K562 (cell line): ENCODE data around the gene ZBTB44.

ENCODE experiments used
- BDP1 ChIP-seq: IDR thresholded peaks from 3 replicates; pipeline ENCODE4 v1.6.1; 2011; ENCODE audit not compliant: insufficient read length, insufficient read depth
- CBX3 ChIP-seq, 2 experiments: IDR thresholded peaks; 1 replicate in 1 of 2; 2 replicates in 1 of 2; pipeline ENCODE4 v1.6.1; 2012; ENCODE audit warnings: inconsistent platforms in 2 of 2, low read length in 2 of 2, borderline replicate concordance in 1 of 2, control low read depth in 1 of 2
- HCFC1 ChIP-seq: IDR thresholded peaks from 2 replicates; pipeline ENCODE4 v1.6.1; 2012; ENCODE audit warnings: low read depth, low read length, improper control_type of control experiment
- KDM5B ChIP-seq: fragments of 200-600 bp; sonication (generic); IDR thresholded peaks from 2 replicates; pipeline ENCODE4 v1.6.1; 2012; ENCODE audit warnings: low read depth, mild to moderate bottlenecking, moderate library complexity, low read length, control low read depth, inconsistent platforms; ENCODE audit not compliant: insufficient replicate concordance
- NR2C1 ChIP-seq, 2 experiments: fragments of 450-650 bp; IDR thresholded peaks; 2 replicates each; pipeline ENCODE4 v1.6.1; 2017; ENCODE audit warnings: mild to moderate bottlenecking in 2 of 2, antibody characterized with exemption in 1 of 2, inconsistent platforms in 1 of 2, missing compliant biosample characterization in 1 of 2, missing genetic modification characterization in 1 of 2
- POLR2A ChIP-seq: fragments of 450-650 bp; conservative IDR thresholded peaks from 2 replicates; pipeline ENCODE4 v1.6.1; 2016
- SLC30A9 ChIP-seq: fragments of 250-450 bp; sonication (Bioruptor Pico); IDR thresholded peaks from 2 replicates; pipeline ENCODE4 v1.8.0; 2022; ENCODE audit warnings: mild to moderate bottlenecking, moderate library complexity
- SMARCA5 ChIP-seq: fragments of 450-650 bp; IDR thresholded peaks from 2 replicates; pipeline ENCODE4 v1.6.1; 2016
- SMARCB1 ChIP-seq: IDR thresholded peaks from 2 replicates; pipeline ENCODE4 v1.6.1; 2011; ENCODE audit warnings: improper control_type of control experiment, low read depth; ENCODE audit not compliant: insufficient read length
- ZNF23 ChIP-seq: fragments of 250-450 bp; sonication (Bioruptor Pico); IDR thresholded peaks from 2 replicates; pipeline ENCODE4 v1.4.0; 2020; ENCODE audit warnings: mild to moderate bottlenecking
- TF ChIP-seq, protein P1 (sequence below): fragments of 250-450 bp; sonication (Bioruptor Pico); IDR thresholded peaks from 2 replicates; pipeline ENCODE4 v1.8.0; 2021; ENCODE audit warnings: moderate library complexity, mild to moderate bottlenecking, inconsistent platforms
- TF ChIP-seq, protein P2 (sequence below): sonication (generic); formaldehyde crosslinking; IDR thresholded peaks from 2 replicates; pipeline ENCODE4 v1.8.0; 2022; ENCODE audit warnings: mild to moderate bottlenecking, low read depth, missing genetic modification reagents
- TF ChIP-seq, protein P3 (sequence below), 3 experiments: IDR thresholded peaks in 2 of 3; conservative IDR thresholded peaks in 1 of 3; 2 replicates each; pipeline ENCODE4 v1.5.1; 2011 to 2012; ENCODE audit warnings: low read length in 3 of 3, mild to moderate bottlenecking in 3 of 3, control low read depth in 2 of 3, improper control_type of control experiment in 1 of 3, inconsistent platforms in 1 of 3, low read depth in 1 of 3, mixed read lengths in 1 of 3, moderate library complexity in 1 of 3; ENCODE audit not compliant: insufficient read depth in 2 of 3
- TF ChIP-seq, protein P4 (sequence below): fragments of 150-350 bp; IDR thresholded peaks from 2 replicates; pipeline ENCODE4 v1.6.1; 2014; ENCODE audit warnings: low read depth, mild to moderate bottlenecking, low read length, borderline replicate concordance

DNA sequence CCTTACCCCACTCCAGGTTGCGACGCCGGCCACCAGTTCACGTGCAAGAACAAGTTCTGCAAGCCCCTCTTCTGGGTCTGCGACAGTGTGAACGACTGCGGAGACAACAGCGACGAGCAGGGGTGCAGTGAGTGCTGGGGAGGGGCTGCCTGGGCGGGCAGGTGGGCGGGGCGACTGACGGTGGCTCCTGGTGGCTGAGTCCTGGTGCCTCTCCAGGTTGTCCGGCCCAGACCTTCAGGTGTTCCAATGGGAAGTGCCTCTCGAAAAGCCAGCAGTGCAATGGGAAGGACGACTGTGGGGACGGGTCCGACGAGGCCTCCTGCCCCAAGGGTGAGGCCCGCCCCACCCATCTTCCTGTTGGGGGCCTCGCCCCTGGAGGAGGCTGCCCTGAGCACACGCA, 116.4 kb downstream of the ZBTB44 start:
- TF ChIP-seq KDM5B (no peak), BDP1 (no peak), SLC30A9 (CRISPR knock-in tag) (no peak), NR2C1 (IDR thresholded peaks at IDR 0.05) (no peak), NR2C1 (tag; IDR thresholded peaks at IDR 0.05) (no peak), HCFC1 (no peak), POLR2A (no peak), SMARCB1 (no peak), CBX3 (IDR thresholded peaks at IDR 0.05; ENCODE audit: borderline replicate concordance in 1 of 2, low read length in 2 of 2) (no peak), SMARCA5 (no peak), ZNF23 (no peak)
- TF ChIP-seq, protein P1, sequence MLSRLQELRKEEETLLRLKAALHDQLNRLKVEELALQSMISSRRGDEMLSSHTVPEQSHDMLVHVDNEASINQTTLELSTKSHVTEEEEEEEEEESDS (CRISPR knock-in tag) = no peak
- TF ChIP-seq, protein P2, sequence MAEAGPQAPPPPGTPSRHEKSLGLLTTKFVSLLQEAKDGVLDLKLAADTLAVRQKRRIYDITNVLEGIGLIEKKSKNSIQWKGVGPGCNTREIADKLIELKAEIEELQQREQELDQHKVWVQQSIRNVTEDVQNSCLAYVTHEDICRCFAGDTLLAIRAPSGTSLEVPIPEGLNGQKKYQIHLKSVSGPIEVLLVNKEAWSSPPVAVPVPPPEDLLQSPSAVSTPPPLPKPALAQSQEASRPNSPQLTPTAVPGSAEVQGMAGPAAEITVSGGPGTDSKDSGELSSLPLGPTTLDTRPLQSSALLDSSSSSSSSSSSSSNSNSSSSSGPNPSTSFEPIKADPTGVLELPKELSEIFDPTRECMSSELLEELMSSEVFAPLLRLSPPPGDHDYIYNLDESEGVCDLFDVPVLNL (CRISPR knock-in tag) = no peak
- TF ChIP-seq, protein P3, sequence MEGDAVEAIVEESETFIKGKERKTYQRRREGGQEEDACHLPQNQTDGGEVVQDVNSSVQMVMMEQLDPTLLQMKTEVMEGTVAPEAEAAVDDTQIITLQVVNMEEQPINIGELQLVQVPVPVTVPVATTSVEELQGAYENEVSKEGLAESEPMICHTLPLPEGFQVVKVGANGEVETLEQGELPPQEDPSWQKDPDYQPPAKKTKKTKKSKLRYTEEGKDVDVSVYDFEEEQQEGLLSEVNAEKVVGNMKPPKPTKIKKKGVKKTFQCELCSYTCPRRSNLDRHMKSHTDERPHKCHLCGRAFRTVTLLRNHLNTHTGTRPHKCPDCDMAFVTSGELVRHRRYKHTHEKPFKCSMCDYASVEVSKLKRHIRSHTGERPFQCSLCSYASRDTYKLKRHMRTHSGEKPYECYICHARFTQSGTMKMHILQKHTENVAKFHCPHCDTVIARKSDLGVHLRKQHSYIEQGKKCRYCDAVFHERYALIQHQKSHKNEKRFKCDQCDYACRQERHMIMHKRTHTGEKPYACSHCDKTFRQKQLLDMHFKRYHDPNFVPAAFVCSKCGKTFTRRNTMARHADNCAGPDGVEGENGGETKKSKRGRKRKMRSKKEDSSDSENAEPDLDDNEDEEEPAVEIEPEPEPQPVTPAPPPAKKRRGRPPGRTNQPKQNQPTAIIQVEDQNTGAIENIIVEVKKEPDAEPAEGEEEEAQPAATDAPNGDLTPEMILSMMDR (IDR thresholded peaks at IDR 0.05 in 2 of 3, conservative IDR thresholded peaks at IDR 0.05 in 1 of 3; ENCODE audit: insufficient read depth in 2 of 3, low read depth in 1 of 3, low read length in 3 of 3) = no peak
- TF ChIP-seq, protein P4, sequence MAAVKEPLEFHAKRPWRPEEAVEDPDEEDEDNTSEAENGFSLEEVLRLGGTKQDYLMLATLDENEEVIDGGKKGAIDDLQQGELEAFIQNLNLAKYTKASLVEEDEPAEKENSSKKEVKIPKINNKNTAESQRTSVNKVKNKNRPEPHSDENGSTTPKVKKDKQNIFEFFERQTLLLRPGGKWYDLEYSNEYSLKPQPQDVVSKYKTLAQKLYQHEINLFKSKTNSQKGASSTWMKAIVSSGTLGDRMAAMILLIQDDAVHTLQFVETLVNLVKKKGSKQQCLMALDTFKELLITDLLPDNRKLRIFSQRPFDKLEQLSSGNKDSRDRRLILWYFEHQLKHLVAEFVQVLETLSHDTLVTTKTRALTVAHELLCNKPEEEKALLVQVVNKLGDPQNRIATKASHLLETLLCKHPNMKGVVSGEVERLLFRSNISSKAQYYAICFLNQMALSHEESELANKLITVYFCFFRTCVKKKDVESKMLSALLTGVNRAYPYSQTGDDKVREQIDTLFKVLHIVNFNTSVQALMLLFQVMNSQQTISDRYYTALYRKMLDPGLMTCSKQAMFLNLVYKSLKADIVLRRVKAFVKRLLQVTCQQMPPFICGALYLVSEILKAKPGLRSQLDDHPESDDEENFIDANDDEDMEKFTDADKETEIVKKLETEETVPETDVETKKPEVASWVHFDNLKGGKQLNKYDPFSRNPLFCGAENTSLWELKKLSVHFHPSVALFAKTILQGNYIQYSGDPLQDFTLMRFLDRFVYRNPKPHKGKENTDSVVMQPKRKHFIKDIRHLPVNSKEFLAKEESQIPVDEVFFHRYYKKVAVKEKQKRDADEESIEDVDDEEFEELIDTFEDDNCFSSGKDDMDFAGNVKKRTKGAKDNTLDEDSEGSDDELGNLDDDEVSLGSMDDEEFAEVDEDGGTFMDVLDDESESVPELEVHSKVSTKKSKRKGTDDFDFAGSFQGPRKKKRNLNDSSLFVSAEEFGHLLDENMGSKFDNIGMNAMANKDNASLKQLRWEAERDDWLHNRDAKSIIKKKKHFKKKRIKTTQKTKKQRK = no peak
